K562 (cell line): ENCODE data around the gene F12. TPM values are rescaled to one million over a fixed set of nuclear protein-coding genes. Genes with fewer than 3 reads are reported as not detected.

Source experiments
- BCL6 ChIP-seq: fragments of 250-450 bp; sonication (Bioruptor Pico); IDR thresholded peaks from 2 replicates; pipeline ENCODE4 v1.4.0; 2020
- CLOCK ChIP-seq: fragments of 250-450 bp; sonication (Bioruptor Pico); IDR thresholded peaks from 2 replicates; pipeline ENCODE4 v1.4.0; 2020; ENCODE audit warnings: mild to moderate bottlenecking, moderate library complexity, borderline replicate concordance
- DEAF1 ChIP-seq: fragments of 450-650 bp; formaldehyde crosslinking; IDR thresholded peaks from 2 replicates; pipeline ENCODE4 v1.4.0; 2020; ENCODE audit warnings: mild to moderate bottlenecking, moderate library complexity
- GTF3C2 ChIP-seq: IDR thresholded peaks from 3 replicates; pipeline ENCODE4 v1.6.1; 2011; ENCODE audit warnings: borderline replicate concordance, mild to moderate bottlenecking, moderate library complexity; ENCODE audit not compliant: insufficient read length; ENCODE audit errors: extremely low read depth
- MTA2 ChIP-seq: fragments of 450-650 bp; IDR thresholded peaks from 2 replicates; pipeline ENCODE4 v1.6.1; 2016; ENCODE audit warnings: low read depth
- NFRKB ChIP-seq: fragments of 450-650 bp; IDR thresholded peaks from 2 replicates; pipeline ENCODE4 v1.6.1; 2016; ENCODE audit warnings: low read depth
- NUFIP1 ChIP-seq: fragments of 450-650 bp; IDR thresholded peaks from 2 replicates; pipeline ENCODE4 v1.6.1; 2018; ENCODE audit not compliant: partially characterized antibody
- SMAD3 ChIP-seq: fragments of 450-650 bp; formaldehyde crosslinking; conservative IDR thresholded peaks from 2 replicates; pipeline ENCODE4 v1.4.0; 2020; ENCODE audit warnings: mild to moderate bottlenecking
- TCFL5 ChIP-seq: fragments of 250-450 bp; sonication (Bioruptor Pico); conservative IDR thresholded peaks from 2 replicates; pipeline ENCODE4 v1.6.1; 2021; ENCODE audit warnings: mild to moderate bottlenecking, moderate library complexity, matching md5 sums
- TRIM28 ChIP-seq: fragments of 450-650 bp; IDR thresholded peaks from 2 replicates; pipeline ENCODE4 v1.6.1; 2017
- polyA plus RNA-seq, 8 experiments: library from polyadenylated mRNA; depleted of rRNA in 4 of 8; stranded (reverse) in 5 of 8; unstranded in 3 of 8; fragments of >200 nt; fragmentation: Nextera tagmentation in 2 of 8; fragmentation: Illumina TruSeq in 1 of 8; extraction: Ambion mirVana in 2 of 8; extraction: Trizol in 1 of 8; gene quantifications; 2 replicates each; pipeline versions ENCODE4 v1.2.1 to v1.2.3, GENCODE V29; 2011 to 2014; ENCODE audit warnings: inconsistent platforms in 1 of 8, missing spikeins in 1 of 8
- total RNA-seq, 7 experiments: library from RNA; depleted of rRNA in 6 of 7; stranded (reverse); fragments of >200 nt in 6 of 7; fragmentation: Illumina TruSeq in 2 of 7; extraction: Trizol in 2 of 7; gene quantifications; 2 replicates each; pipeline versions ENCODE4 v1.2.1 to v1.2.3, GENCODE V29; 2011 to 2021; ENCODE audit warnings: low replicate concordance in 1 of 7
- TF ChIP-seq, protein P1 (sequence below): fragments of 250-450 bp; sonication (Bioruptor Pico); IDR thresholded peaks from 2 replicates; pipeline ENCODE4 v1.5.0; 2021; ENCODE audit warnings: mild to moderate bottlenecking, borderline replicate concordance
- TF ChIP-seq, protein P2 (sequence below): fragments of 450-650 bp; formaldehyde crosslinking; IDR thresholded peaks from 2 replicates; pipeline ENCODE4 v1.4.0; 2022; ENCODE audit warnings: mild to moderate bottlenecking, moderate library complexity
- TF ChIP-seq, protein P3 (sequence below): fragments of 200-800 bp; sonication (Bioruptor generic); IDR thresholded peaks from 2 replicates; pipeline ENCODE4 v1.6.1; 2017; ENCODE audit warnings: missing genetic modification characterization, missing compliant biosample characterization

Gene F12
- total and polyA plus RNA-seq, 9 of the 15 experiments (the other 6 are each of a cell fraction or from before 2014, with no cell fraction given): 0.59 to 18.3 (median 3.6) TPM

DNA sequence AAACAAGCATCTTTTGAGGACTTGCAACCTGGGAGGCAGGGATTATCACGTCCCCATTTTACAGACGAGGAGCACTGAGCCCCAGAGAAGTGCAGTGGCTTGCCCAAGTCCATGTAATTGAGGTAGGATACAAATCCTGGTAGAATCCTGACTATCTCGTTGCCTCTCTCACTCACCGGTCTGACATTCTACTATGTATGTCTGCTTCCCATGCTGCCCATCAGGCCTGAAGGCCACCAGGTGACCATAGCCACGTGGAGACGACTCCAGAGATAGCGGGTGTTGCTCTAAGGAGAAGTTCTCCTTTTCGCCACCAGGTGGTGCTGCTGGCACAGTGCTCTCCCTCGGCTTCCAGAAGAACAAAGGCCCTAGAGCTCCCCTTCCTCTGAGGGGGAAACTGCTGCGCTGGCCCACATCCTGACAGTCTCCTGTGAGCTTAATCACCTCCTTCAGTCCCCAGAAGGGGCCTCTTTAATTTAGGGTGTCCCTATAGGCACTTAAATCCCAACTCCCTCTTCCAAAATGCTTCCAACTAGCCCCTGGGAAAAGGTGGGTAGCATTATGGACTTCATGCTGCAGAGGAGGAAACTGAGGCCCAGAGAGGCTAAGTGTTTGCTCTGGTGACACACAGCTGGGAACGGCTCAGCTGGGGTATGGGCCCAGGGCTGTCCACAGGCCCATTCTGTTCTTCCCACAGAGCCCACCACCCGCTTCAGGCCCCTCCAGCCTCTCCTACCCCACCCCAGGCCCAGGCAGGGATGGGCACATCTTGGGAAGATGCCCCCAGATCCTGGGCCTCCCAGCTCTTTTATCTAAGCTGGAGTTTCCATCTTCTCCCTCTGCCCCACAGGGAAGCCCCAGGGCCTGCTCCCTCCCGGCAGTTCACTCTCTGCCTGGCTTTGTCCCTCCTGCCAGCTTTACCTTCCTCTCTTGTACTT lies 18.7 kb downstream of the F12 start (continued):
- TF ChIP-seq, protein P1, sequence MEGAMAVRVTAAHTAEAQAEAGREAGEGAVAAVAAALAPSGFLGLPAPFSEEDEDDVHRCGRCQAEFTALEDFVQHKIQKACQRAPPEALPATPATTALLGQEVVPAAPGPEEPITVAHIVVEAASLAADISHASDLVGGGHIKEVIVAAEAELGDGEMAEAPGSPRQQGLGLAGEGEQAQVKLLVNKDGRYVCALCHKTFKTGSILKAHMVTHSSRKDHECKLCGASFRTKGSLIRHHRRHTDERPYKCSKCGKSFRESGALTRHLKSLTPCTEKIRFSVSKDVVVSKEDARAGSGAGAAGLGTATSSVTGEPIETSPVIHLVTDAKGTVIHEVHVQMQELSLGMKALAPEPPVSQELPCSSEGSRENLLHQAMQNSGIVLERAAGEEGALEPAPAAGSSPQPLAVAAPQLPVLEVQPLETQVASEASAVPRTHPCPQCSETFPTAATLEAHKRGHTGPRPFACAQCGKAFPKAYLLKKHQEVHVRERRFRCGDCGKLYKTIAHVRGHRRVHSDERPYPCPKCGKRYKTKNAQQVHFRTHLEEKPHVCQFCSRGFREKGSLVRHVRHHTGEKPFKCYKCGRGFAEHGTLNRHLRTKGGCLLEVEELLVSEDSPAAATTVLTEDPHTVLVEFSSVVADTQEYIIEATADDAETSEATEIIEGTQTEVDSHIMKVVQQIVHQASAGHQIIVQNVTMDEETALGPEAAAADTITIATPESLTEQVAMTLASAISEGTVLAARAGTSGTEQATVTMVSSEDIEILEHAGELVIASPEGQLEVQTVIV: no peak
- no peak for TF ChIP-seq TCFL5 (CRISPR knock-in tag)
- no peak for TF ChIP-seq GTF3C2
- TF ChIP-seq NFRKB: no peak
- TF ChIP-seq CLOCK: no peak
- TF ChIP-seq, protein P2, sequence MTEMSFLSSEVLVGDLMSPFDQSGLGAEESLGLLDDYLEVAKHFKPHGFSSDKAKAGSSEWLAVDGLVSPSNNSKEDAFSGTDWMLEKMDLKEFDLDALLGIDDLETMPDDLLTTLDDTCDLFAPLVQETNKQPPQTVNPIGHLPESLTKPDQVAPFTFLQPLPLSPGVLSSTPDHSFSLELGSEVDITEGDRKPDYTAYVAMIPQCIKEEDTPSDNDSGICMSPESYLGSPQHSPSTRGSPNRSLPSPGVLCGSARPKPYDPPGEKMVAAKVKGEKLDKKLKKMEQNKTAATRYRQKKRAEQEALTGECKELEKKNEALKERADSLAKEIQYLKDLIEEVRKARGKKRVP (CRISPR knock-in tag): no peak
- TF ChIP-seq MTA2: no peak
- no peak for TF ChIP-seq NUFIP1
- TF ChIP-seq BCL6 (CRISPR knock-in tag): no peak
- no peak for TF ChIP-seq SMAD3 (CRISPR knock-in tag)
- peak; percentile 72 for TF ChIP-seq DEAF1
- TF ChIP-seq, protein P3, sequence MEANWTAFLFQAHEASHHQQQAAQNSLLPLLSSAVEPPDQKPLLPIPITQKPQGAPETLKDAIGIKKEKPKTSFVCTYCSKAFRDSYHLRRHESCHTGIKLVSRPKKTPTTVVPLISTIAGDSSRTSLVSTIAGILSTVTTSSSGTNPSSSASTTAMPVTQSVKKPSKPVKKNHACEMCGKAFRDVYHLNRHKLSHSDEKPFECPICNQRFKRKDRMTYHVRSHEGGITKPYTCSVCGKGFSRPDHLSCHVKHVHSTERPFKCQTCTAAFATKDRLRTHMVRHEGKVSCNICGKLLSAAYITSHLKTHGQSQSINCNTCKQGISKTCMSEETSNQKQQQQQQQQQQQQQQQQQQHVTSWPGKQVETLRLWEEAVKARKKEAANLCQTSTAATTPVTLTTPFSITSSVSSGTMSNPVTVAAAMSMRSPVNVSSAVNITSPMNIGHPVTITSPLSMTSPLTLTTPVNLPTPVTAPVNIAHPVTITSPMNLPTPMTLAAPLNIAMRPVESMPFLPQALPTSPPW (CRISPR knock-in tag): no peak; the same call in 1 of the 2 replicates
- no peak for TF ChIP-seq TRIM28
